GM23338 (cell line): ENCODE measurements around the gene CLIP1.

Source experiments
- EZH2phosphoT487 ChIP-seq: fragments of 200-600 bp; sonication (generic); IDR thresholded peaks from one replicate; pipeline ENCODE4 v1.8.1; 2018; ENCODE audit warnings: antibody characterized with exemption; ENCODE audit not compliant: unreplicated experiment
- NANOG ChIP-seq: IDR thresholded peaks from 2 replicates; pipeline ENCODE4 v1.6.1; 2016; ENCODE audit warnings: antibody characterized with exemption, borderline replicate concordance
- TF ChIP-seq, protein P1 (sequence below), 2 experiments: fragments of 200-600 bp in 1 of 2; sonication (generic) in 1 of 2; conservative IDR thresholded peaks; 2 replicates each; pipeline versions ENCODE4 v1.5.1 to v1.6.1; 2016 to 2017; ENCODE audit warnings: antibody characterized with exemption in 2 of 2, low read depth in 2 of 2, mild to moderate bottlenecking in 2 of 2, moderate library complexity in 1 of 2
- TF ChIP-seq, protein P2 (sequence below): IDR thresholded peaks from one replicate; pipeline ENCODE4 v1.6.1; 2018; ENCODE audit warnings: antibody characterized with exemption; ENCODE audit not compliant: unreplicated experiment

DNA sequence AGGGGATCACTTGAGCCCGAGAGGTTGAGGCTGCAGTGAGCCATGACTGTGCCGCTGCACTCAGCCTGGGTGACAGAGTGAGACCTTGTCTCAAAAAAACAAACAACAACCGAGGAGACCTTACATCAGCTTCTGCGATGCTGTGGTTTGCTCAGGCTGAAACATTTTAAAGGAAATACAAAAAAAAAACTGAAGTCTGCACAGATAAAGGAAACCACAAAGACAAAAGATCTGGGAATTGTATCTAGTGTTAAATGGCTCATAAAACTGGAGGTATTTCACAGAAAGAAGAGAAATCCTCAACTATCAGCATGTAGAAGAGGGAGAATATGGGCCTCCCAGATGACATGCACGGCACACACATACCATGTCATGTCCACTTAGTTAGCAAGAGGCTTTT lies 95.9 kb downstream of the CLIP1 start:
- TF ChIP-seq, protein P1, sequence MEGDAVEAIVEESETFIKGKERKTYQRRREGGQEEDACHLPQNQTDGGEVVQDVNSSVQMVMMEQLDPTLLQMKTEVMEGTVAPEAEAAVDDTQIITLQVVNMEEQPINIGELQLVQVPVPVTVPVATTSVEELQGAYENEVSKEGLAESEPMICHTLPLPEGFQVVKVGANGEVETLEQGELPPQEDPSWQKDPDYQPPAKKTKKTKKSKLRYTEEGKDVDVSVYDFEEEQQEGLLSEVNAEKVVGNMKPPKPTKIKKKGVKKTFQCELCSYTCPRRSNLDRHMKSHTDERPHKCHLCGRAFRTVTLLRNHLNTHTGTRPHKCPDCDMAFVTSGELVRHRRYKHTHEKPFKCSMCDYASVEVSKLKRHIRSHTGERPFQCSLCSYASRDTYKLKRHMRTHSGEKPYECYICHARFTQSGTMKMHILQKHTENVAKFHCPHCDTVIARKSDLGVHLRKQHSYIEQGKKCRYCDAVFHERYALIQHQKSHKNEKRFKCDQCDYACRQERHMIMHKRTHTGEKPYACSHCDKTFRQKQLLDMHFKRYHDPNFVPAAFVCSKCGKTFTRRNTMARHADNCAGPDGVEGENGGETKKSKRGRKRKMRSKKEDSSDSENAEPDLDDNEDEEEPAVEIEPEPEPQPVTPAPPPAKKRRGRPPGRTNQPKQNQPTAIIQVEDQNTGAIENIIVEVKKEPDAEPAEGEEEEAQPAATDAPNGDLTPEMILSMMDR (conservative IDR thresholded peaks at IDR 0.05; ENCODE audit: low read depth in 2 of 2) = no peak
- TF ChIP-seq, protein P2, sequence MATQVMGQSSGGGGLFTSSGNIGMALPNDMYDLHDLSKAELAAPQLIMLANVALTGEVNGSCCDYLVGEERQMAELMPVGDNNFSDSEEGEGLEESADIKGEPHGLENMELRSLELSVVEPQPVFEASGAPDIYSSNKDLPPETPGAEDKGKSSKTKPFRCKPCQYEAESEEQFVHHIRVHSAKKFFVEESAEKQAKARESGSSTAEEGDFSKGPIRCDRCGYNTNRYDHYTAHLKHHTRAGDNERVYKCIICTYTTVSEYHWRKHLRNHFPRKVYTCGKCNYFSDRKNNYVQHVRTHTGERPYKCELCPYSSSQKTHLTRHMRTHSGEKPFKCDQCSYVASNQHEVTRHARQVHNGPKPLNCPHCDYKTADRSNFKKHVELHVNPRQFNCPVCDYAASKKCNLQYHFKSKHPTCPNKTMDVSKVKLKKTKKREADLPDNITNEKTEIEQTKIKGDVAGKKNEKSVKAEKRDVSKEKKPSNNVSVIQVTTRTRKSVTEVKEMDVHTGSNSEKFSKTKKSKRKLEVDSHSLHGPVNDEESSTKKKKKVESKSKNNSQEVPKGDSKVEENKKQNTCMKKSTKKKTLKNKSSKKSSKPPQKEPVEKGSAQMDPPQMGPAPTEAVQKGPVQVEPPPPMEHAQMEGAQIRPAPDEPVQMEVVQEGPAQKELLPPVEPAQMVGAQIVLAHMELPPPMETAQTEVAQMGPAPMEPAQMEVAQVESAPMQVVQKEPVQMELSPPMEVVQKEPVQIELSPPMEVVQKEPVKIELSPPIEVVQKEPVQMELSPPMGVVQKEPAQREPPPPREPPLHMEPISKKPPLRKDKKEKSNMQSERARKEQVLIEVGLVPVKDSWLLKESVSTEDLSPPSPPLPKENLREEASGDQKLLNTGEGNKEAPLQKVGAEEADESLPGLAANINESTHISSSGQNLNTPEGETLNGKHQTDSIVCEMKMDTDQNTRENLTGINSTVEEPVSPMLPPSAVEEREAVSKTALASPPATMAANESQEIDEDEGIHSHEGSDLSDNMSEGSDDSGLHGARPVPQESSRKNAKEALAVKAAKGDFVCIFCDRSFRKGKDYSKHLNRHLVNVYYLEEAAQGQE = no peak
- TF ChIP-seq NANOG (no peak), EZH2phosphoT487 (no peak)
